HG02678 (cell line): ENCODE data around the gene PRSS33.

Source experiments
- ATAC-seq: cut with Tn5 transposase; IDR thresholded peaks from one replicate; pipeline ENCODE4 v1.9.1; 2021; ENCODE audit warnings: mild to moderate bottlenecking, moderate library complexity; ENCODE audit not compliant: unreplicated experiment

PRSS33 gene, protein sequence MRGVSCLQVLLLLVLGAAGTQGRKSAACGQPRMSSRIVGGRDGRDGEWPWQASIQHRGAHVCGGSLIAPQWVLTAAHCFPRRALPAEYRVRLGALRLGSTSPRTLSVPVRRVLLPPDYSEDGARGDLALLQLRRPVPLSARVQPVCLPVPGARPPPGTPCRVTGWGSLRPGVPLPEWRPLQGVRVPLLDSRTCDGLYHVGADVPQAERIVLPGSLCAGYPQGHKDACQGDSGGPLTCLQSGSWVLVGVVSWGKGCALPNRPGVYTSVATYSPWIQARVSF

DNA sequence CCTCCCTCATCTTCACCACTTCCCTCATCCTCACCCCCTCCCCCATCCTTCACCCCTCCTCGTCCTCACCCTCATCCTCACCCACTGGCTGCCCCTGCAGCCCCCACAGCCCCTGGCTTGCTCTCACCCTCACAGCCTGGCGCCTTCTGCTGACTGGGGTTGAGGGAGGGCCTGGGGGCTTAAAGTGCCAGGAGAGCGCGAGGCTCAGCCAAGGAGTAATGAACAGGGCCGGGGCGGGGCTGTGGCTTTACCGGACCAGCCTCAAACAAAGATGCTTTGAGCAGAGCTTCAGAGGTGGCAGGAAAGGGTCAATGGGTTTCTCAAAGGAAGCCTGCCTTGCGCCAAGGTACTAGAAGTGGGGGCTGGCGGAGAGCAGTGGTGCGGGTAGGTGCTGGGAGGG is at the start of gene PRSS33:
PRSS33 (minus strand) TSS at position 155 of the 400 bp plus-strand sequence. CDS start 1,013 bp downstream, outside the sequence.
- no peak for ATAC-seq

DNA sequence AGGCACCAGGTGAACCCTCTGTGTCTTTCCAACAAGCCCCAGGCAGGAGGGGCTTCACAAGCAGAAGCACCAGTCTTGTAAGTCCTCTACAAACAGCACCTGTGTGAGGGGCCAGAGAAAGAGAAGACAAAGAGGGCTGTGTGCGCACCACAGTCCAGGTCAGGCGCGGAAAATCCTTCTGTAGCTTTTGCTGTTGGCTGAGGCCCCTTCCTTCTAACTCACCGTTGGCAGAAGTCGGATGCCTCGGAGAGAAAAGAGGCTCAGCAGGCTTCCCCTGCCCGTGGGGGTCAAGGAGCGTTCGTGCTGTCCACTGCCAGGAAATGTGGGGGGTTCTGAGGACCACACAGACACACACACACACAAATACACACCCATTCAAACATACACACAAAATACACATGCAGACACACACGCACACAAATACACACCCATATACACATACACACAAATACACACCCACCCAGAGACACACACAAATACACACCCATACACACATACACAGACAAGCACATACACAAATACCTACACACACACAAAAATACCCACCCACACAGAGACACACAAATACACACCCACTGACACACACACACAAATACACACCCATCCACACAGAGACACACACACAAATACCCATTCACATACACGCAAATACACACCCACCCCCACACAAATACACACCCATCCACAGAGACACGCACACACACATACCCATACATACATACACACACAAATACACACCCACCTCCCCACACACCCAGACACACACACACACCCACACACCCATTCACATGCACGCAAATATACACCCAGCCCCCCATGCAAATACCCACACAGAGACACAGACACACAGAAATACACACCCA is 49.5 kb upstream of the PRSS33 start:
- no peak for ATAC-seq

DNA sequence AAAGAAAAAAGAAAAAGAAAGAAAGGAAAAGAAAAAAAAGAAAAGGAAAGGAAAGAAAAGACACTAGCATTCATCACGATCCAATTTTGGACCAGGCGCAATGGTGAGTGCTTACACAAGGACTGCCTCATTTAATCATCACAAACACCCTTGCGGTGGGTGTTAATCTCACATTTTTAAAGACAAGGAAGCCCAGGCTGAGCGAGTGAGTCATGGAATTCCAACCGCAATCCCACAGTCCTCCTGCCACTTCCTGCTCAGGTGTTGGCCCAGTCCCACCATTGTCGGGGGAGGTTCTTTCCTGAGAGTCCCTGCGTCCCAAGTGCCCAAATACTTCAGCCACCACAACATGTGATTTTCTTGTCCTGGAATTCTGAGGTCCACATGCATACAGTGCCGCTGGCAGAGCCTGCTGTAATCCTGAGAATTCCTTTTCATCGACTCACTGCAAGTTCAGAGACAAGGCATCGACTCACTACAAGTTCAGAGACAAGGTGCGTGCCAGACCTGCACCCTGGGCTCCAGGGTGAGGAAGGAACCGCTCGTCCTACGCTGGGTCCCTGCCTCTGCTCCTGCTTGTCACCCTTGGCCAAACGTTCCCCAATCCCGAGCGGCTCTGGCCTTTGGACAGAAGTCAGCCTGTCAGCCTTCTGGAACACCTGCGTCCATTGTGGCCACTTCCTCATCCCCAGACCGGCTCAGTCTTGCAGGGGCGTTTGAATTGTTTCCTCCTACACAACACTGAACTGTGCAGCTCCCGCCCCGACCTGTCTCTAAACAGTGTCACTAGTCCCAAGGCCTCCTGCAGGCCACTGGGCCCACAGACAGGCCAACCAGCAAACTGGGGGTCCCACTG is 48.5 kb upstream of the PRSS33 start:
- no peak for ATAC-seq

DNA sequence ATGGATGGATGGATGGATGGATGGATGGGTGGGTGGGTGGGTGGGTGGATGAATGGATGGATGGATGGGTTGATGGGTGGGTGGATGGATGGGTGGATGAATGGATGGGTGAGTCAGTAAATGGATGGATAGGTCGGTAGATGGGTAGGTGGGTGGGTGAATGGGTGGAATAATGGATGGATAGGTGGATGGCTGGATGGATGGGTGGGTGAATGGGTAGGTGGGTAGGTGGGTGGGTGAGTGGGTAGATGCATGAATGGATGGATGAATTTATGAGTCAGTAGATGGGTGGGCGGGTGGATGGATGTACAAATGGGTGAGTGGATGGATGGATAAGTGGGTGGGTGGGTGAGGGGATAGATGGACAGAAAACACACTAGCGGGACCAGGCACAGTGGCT is 47.6 kb upstream of the PRSS33 start:
- ATAC-seq, result no peak

DNA sequence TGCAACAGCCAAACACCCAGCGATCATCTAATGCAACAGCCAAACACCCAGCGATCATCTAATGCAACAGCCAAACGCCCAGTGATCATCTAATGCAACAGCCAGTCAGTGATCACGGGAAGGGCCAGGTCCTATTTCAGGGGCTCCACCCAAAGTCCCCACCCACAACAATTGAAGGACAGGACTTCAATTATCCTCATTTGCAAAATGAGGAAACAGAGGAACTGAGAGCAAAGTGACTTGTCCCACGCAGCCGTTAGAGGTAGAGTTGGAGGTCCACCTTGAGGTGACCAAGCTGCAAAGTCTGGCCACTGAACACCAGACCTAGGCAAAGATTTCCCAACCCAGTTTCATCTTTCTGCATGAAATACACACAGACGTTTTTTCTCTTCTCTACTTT is 46.4 kb upstream of the PRSS33 start:
- ATAC-seq, result no peak

DNA sequence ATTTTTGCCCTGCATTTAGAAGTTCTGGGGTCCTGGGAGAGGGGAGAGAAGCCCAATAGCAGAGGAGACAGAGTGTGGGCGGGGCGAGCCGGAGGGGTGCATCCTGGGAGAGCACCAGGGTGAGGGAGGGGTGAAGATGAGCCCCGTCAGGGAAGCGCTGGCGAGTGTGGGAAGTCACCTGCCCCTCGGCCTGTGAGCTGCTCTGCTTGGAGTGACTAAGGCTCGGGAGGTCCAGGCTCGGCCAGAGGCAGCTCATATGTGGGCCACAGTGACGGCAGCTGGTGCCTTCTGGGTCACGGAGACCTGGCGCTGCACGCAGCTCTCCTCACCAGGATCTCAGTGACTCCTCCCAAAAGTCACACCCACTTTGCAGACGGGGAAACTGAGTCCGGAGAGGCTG is 43.8 kb upstream of the PRSS33 start:
- ATAC-seq, result no peak

DNA sequence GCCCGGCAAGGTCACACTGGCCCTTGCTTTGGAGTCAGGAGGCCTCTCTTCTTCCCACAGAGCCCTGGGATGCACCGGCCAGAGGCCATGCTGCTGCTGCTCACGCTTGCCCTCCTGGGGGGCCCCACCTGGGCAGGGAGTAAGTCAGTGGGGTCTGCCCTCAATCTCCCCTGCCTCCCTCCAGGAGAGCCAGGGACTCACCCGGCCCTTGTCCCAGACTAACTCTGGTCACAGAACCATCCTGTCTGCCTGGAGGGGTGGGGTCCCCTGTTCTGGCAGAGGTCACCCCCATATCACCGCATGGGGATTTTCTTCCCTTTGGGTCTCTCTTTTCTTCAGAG is 43.0 kb upstream of the PRSS33 start:
- no peak for ATAC-seq

DNA sequence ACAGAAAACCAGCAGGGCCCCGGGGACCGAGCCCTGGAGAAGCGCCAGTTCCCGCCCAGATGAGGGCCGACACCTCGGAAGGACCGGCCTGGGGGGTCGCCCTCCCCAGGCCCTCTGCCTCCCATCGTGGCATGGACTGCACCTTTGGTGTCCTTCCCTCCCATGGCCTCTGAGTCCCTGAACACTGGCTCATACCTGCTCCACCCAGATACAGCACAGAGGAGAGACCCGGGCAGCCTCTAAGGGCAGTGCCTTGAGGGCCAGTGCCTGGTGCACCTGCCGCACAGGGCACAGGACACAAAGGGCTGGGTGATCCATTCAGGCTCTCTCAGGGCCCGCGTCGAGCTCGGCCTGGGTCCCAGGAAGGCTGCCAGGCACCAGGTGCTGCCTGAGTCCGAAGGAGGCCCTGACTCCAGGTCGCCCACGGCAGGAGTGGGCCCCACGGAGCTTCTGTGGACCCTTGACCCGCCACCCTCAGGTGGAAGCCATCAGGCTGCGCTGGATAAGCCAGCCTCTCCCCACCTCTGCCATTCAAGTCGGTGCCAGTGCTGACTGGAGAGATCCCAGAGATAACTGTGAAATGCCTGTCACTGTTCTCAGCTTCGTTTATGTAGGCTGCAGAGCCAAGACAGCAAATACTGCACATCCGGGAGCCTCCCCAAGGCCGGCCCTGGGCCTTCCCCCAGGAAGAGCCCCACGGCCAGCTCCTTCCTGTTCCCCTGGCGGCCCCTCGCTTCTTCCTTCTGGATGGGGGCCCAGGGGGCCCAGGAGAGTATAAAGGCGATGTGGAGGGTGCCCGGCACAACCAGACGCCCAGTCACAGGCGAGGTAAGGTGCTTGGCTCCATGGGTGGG is 42.4 kb upstream of the PRSS33 start, which contains the start of gene ZG16B:
ZG16B (plus strand) TSS at position 803 of the 854 bp plus-strand sequence. CDS start 139 bp downstream, outside the sequence.
- no peak for ATAC-seq

DNA sequence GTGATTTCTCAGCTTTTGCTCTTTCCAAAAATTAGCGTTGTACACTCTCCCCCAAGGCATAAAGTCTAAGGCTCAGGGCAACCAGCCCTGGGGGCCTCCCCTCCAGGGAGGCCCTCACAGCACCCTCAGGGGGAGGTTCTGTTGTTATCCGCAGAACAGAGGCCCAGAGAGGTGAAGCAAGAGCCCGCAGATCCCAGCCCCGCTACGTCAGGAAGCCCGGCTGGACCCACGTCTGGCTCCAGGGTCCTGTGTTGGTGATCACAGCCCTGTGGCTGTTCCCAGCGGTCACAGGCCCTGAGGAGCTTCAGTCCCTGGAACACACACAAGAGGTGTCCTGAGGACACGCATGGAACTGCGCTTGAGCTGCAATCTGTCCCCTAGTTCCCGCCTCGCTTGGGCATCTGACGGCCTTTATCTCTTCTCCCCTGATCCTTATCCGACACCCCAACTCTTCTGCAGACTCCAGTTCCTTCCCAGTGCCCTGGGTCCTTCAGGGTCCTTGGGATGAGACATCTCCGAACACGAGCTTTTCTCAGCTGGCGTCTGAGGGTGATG is 41.6 kb upstream of the PRSS33 start:
- no peak for ATAC-seq

DNA sequence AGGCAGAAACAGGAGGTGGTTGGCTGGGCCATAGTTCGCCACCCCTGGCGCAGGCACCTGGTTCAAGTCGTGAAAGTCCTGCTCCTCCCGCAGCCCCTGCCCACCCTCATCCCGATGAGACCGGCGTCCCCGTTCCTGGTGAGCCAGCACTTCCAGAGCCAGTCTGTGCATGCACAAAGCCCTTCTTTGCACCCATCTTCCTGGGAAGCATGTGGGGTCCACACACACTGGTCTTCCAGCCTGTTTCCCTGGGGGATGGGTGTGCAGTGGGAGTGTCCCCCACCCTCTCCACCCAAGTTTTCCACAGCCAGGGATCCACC is 41.1 kb upstream of the PRSS33 start:
- no peak for ATAC-seq

DNA sequence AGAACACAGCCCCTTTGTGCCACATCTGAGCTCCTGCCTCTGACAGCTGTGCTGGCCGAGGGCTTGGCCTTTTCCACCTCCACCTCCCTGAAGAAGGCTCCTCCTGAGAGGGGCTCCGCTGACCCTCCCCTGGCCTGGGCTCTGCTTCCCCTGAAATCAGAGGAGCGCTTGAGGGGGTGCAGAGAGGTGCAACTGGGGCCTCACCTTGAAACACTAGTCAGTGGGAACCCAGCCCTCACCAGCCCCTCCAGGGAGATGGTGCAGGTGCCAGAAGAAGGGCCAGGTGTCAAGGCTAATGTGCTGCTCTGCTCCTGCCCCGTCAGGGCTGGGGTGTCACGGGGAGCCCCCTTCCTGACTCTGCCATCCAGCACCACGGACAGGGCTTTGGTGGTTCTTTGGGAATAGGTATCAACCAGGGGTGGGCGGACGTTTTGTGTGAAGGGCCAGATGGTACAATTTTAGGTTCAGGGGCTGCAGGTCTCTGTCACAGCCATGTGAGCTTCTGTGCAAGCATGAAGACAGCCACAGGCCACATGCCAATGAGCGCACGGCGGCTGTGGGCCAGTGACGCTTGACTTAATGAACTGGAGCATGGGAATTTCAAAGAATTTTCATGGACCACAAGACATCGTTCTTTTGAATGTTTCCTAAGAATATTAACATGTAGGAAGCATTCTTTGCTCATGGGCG is 40.6 kb upstream of the PRSS33 start:
- ATAC-seq, result no peak

DNA sequence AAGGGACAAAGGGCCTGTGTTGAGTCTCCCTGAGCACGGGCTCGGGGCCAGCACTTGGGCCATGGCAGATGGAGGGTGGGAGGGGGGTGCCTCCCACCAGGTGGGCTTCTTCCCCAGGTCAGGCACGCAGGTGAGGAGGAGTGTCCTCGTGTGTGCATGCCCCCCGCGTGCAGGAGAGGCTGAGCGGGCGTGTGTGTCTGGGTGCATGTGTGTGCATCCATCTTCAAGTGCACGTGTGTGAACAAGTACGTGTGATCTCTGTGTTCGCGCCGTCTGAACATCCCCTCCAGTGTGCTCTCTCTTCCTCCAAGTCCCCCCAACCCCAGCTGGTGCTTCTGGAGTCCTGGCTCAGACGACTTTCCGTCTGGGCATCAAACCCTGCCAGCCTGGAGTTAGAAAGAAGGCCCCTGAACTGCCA is 40.0 kb upstream of the PRSS33 start:
- ATAC-seq, result no peak

DNA sequence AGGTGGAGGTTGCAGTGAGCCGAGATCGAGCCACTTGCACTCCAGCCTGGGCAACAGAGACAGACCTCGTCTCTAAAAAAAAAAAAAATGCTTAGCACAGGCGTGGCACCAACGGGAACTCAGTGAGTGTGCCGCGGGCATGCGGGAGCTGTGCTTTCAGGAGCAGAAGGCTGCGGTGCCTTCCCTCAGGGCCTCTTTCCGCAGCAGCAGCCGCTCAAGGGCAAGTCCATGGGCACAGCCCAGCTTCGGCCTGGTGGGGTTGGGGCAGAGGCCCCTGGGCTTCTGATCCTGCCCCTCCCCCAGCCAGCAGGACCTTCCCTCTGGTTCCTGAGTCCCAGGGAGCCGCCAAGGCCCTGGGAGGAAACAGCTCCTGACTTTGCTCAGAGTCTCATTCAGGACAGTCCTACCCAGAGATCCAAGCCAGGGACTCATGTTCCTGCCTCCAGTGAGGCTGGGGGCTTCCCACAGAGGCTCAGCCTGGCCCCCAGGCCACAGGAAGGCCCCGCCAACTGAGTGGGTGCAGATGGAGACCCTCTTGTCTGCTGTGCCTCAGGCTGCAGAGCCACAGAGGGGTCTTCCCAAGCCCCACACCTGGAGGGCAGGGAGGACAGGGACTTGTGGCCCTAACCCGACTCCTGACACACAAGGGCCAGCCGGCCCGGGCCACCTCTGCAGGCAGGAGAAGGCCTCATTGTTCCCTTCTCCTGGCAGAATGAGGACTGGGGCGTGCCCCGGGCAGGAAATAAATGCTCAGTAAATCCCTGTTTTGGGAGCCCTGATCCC is 39.4 kb upstream of the PRSS33 start:
- no peak for ATAC-seq

DNA sequence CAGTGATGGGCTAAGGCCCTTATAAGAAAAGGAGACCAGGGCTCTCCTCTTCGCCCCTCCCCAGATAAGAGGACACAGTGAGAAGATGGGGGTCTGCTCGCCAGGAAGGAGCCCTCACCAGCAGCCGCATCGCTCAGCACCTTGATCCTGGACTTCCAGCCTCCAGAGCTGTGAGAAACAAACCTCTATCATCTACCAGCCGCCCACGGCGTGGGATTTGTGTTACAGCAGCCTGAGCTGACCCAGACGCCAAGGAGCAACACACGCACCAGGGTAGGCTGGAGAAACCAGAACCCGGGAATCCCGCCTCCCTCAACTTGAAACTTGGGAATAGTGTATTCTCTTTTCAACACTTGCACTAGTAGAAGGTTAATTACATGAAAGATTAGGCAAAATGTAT is 38.5 kb upstream of the PRSS33 start:
- ATAC-seq, result no peak

DNA sequence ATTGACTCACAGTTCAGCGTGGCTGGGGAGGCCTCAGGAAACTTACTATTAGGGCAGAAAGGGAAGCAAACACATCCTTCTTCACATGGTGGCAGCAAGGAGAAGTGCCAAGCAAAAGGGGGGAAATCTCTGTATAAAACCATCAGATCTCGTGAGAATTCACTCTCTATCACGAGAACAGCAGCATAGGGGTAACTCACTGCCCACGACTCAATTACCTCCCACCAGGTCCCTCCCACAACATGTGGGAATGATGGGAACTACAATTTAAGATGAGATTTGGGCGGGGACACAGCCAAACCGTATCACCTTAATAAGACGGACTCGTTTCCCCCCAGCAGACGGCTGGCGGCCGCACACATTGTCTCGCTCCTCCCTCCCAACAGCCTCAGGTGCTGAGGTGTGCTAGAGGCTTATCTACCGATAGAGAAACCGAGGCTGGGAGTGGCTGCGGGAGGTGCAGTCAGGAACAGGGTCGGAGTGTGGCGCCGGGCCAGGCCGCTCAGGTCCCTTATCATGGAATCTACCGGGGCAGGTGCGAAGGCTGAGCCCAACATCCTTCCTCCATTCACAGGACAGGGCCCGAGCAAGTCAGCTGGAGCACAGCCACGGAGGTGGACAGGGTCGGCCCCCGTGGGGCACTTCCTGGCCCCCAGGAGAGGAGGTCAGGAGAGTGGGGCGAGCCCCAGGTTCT is 37.8 kb upstream of the PRSS33 start:
- no peak for ATAC-seq

DNA sequence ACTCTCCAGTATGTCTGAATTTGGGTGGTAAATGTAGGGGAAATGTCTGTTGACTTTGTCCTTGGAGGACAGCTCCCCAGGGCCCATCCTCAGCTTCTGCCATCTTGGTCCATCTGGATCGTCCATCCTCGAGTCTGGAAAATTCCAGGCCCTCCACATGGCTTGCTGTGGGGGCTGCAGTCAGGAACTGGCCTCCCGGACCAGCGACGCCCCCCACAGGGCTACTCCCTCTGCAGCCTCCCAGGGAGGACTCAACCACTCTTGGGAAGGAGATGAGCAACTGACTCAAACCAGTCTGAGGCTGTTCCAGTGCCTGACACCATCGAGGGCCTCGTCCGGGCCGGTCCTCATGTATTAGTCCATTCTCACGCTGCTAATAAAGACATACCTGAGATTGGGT is 37.3 kb upstream of the PRSS33 start:
- ATAC-seq, result no peak

DNA sequence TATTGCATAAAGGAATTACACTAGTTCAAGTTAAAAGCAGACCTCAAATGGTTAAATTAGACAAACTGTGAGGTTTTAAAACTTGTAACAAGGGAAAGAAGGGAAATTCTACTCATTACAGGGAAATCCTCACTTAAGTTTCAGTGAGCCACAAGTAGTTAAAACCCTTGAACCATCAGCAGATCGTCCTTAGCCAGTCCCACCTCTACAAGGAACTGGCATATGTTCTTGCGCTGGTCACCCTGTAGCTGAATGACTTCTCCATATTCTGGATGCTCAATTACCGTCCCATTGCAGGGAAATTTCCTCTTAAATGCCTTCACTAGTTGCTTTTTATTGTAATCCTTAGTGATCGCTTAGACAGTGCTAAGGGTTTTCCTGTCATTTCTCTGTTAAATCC is 35.1 kb upstream of the PRSS33 start:
- ATAC-seq, result no peak

DNA sequence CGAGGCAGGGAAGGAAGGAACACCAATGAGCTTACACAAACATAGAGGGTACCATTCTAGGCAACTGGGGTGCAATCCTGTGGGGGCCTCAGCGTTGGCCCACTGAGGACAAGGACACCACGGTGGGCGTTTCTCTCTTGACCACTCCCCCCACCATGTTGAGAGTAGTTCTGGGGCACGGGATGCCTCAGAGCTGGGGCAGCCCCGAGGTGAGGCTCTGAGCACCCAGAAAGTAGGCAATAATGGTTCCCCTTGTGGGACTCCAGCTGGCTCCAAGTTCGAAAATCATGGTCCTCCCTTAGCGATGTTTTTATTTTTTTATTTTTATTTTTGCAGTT is 34.8 kb upstream of the PRSS33 start:
- ATAC-seq, result no peak
